ENCODE measurements around the gene ADRA2B. TPM values are rescaled to one million over a fixed set of nuclear protein-coding genes. Genes with fewer than 3 reads are reported as not detected.

ADRA2B gene
- total and polyA plus RNA-seq, 12 donors = 0.95 to 12.9 (median 3.3) TPM

DNA sequence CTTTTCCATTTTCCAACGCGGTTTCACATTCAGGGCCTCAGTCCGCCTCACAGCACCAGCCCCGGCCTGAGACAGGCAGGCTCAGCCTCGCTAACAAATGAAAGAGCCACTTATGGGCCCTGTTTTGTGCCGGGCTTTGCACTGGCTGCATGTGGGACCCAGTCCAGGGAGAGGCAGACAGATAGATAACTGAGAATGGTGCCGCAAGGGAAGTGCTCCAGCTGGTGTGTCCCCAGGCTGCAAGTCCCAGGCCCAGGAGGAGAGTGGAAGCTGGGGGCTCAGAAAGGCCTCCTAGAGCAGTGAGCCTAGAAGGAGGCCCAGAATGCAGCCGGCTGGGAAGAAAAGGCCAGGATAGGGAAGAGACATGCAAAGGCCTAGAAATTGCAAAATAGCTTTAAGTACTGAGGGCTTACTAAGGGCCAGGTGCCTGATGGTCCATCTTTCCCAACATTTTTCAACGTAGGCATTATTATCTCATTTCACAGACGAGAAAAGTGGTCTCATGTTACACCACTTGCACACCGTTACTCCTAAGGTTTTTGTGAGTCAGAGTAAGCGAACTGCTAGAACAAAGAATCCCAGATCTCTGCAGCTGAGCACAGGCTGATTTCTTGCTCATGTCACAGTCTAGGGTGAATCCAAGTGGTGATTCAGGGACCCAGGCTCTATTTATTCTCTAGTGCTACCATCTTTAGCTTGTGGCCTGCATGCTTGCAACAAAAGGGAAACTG is 26.0 kb downstream of the ADRA2B start:
- intact Hi-C loops (cut with DNase I) = no loop called here
- no peak overlapping the region for H3K4me3 ChIP-seq
- H3K4me1 ChIP-seq (replicated peaks in 1 of 2) = no peaks in the 10 kb centered on the region
- peak in 2 of 7 donors; percentile 7 to 35 for DNase-seq
- H3K27me3 ChIP-seq = peaks cover 4% of the 10 kb centered on the region
- no peaks in the 10 kb centered on the region for H3K9me3 ChIP-seq (replicated peaks in 1 of 3)
- no peak for TF ChIP-seq POLR2A (IDR thresholded peaks at IDR 0.05)
- TF ChIP-seq, protein P1, sequence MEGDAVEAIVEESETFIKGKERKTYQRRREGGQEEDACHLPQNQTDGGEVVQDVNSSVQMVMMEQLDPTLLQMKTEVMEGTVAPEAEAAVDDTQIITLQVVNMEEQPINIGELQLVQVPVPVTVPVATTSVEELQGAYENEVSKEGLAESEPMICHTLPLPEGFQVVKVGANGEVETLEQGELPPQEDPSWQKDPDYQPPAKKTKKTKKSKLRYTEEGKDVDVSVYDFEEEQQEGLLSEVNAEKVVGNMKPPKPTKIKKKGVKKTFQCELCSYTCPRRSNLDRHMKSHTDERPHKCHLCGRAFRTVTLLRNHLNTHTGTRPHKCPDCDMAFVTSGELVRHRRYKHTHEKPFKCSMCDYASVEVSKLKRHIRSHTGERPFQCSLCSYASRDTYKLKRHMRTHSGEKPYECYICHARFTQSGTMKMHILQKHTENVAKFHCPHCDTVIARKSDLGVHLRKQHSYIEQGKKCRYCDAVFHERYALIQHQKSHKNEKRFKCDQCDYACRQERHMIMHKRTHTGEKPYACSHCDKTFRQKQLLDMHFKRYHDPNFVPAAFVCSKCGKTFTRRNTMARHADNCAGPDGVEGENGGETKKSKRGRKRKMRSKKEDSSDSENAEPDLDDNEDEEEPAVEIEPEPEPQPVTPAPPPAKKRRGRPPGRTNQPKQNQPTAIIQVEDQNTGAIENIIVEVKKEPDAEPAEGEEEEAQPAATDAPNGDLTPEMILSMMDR (IDR thresholded peaks at IDR 0.05) = no peak
- H3K27ac ChIP-seq = no peak overlapping the region
- H3K36me3 ChIP-seq (replicated peaks in 1 of 2) = no peaks in the 10 kb centered on the region
- 85 to 90% (median 87%) methylated on average over 12 of the region's 12 CpGs for WGBS, 4 donors

DNA sequence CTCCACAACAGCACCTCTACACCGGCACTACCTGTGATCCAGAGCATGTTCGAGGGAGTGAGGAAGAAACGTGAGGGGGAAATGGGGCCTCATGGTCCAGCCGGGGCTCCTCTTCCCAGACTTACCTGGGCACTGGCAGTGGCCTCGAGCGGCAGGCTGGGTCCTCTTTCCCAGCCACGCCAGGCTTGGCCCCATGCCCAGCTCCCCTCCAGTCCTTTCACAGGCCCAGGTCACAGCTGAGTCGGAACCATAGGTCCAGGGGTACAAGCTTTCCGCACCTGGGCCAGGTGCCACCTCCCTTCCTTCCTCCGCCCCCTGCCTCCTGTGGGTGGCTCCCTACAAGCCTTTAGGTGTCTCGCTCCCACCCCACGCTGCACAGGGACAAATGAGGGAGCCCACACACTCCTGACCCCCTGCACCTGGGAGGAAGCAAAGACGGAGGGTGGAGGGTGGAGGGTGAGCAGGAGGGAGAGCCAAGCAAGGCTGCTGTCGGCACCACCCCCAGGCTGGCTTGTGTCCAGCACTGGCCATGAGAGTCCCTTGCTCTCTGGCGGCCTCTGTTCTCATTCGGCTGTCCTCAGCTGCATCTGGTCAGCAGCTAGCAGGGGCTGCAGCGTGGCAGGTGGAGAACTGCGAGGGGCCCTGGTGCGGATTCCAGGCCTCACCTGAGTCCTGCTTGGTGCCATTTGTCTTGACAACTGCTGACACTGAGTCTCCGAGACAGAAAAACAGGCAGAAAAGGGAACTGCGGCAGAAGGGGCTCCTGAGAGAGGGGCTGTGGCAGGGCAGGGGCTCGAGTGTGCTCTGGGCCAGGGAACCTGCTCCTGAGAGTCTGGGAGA is 26.8 kb downstream of the ADRA2B start:
- Histone ChIP-seq H3K9me3 (replicated peaks in 1 of 3) (no peaks in the 10 kb centered on the region), H3K36me3 (replicated peaks in 1 of 2) (no peaks in the 10 kb centered on the region), H3K27me3 (peaks cover 4% of the 10 kb centered on the region), H3K4me1 (replicated peaks in 1 of 2) (no peaks in the 10 kb centered on the region), H3K27ac (no peak overlapping the region), H3K4me3 (no peak overlapping the region)
- 58 to 67% (median 60%) methylated on average over 15 to 22 of the region's 22 CpGs for WGBS, 4 donors
- intact Hi-C loops (cut with DNase I) = no loop called here
- DNase-seq = peak; percentile 36 to 71 (median 54)
- TF ChIP-seq, protein P1 (IDR thresholded peaks at IDR 0.05) = no peak
- no peak for TF ChIP-seq POLR2A (IDR thresholded peaks at IDR 0.05)

DNA sequence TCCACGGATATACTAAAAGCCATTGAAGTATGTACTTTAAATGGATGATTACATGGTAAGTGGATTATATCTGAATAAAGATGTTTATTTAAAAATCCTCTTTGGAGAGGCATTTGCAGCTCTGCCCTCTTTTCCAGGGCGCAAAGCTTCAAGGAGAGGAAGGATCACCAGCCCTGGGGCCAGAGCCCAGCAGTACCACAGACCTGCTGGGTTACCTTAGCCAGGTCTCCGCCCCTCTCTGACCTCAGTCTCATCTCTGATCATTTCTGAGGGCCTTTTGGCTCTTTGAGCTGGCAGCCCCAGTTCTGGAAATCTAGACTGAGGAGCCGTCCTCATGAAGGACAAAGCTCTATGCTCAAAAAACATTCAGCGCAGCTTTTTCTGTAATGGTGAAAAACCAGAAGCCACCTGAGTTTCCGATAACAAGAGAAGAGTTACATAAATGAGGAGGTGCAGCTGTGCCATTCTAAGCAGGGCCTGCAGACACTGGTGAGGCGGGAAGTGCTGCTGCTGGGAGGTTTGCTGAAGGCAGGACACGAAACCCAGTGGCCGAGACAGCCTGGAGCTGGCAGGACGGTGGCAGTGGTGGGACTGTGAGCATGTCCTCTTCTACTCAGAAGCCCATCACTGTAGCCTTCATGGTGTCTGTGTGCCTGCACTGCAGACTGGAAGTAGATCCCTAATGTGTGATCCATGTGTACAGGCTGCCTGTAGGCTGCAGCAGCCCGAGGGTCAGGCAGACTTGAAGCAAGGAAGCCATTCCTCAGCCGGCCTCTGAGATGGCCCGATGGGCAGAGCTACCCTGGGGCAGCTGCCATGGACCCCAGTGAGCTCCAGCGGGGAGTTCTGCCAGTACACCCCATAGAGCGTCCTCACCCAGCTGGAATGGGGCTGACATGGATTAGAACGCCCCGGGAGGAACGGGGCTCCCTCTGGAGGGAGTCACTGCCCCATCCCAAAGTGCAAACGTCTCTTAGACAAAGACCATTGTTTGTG is 27.7 kb downstream of the ADRA2B start:
- H3K27me3 ChIP-seq = peaks cover 4% of the 10 kb centered on the region
- no peaks in the 10 kb centered on the region for H3K4me1 ChIP-seq (replicated peaks in 1 of 2)
- peak in 1 of 7 donors; percentile 31 for DNase-seq
- intact Hi-C loops (cut with DNase I) = no loop called here
- no peaks in the 10 kb centered on the region for H3K36me3 ChIP-seq (replicated peaks in 1 of 2)
- H3K4me3 ChIP-seq = no peak overlapping the region
- no peaks in the 10 kb centered on the region for H3K9me3 ChIP-seq (replicated peaks in 1 of 3)
- no peak for TF ChIP-seq POLR2A (IDR thresholded peaks at IDR 0.05)
- TF ChIP-seq, protein P1 (IDR thresholded peaks at IDR 0.05) = no peak
- H3K27ac ChIP-seq = no peak overlapping the region
- 77 to 88% (median 78%) methylated on average over 15 to 19 of the region's 19 CpGs for WGBS, 4 donors
